K562 (cell line): Measurements from ENCODE around the gene NOL4L. TPM values are rescaled to one million over a fixed set of nuclear protein-coding genes. Genes with fewer than 3 reads are reported as not detected.
A peak's percentile ranks its signal among the peaks of the same experiment; 100 is the strongest.

ENCODE experiments used
- ATAC-seq: fragments of 200-7000 bp; cut with Tn5 transposase; 3 replicates; pipeline ENCODE4 v1.9.1; 2020; ENCODE audit warnings: moderate library complexity
- BruUV-seq: library from RNA; stranded (reverse); fragments of 400-500 nt; replicated peaks from 2 replicates; lab custom pipeline; 2021; lab: Mats Ljungman, UMichigan
- CTCF ChIA-PET: fragments of 300-600 bp; formaldehyde crosslinking; extraction: SDS; loops from one replicate; lab custom pipeline; 2021; ENCODE audit warnings: low intra/inter-chr PET ratio; lab: Yijun Ruan, JAX
- POLR2A ChIA-PET: fragments of 300-600, 350-650 bp; sonication (Branson Sonifier 250); formaldehyde crosslinking; extraction: SDS; loops from one replicate; lab custom pipeline; 2021; ENCODE audit warnings: antibody characterized with exemption, inconsistent platforms; lab: Yijun Ruan, JAX
- DNase-seq, 4 experiments: peaks; one replicate each; pipeline versions ENCODE4 v3.0.0 to v3.0.0-alpha.2; 2011 to 2018; ENCODE audit warnings: low spot score in 3 of 4, mixed read lengths in 3 of 4; ENCODE audit errors: extremely low read depth in 1 of 4
- FAIRE-seq: peaks from 2 replicates; lab custom pipeline; 2011; peaks lifted over from hg19 to GRCh38; lab: Jason Lieb, UNC
- H2AFZ ChIP-seq: 2 replicates; pipeline ENCODE4 v1.6.0; 2011; ENCODE audit warnings: low read depth, low read length, control low read depth, inconsistent platforms
- H3K27ac ChIP-seq: fragments of 200-600 bp; 3 replicates; pipeline ENCODE4 v1.8.0; 2011; ENCODE audit warnings: low read depth, mild to moderate bottlenecking, control low read depth, inconsistent platforms, low read length, moderate library complexity, mixed read lengths; ENCODE audit errors: extremely low read depth
- H3K27me3 ChIP-seq, 2 experiments: fragments of 300-600 bp in 1 of 2; 2 replicates in 1 of 2; 3 replicates in 1 of 2; pipeline versions ENCODE4 v1.6.0 to v1.8.0; 2011; ENCODE audit warnings: inconsistent platforms in 2 of 2, low read length in 2 of 2, mild to moderate bottlenecking in 1 of 2, mixed read lengths in 1 of 2, moderate library complexity in 1 of 2; ENCODE audit not compliant: control insufficient read depth in 2 of 2, insufficient read depth in 2 of 2
- H3K36me3 ChIP-seq: fragments of 300-600 bp; 3 replicates; pipeline ENCODE4 v1.8.0; 2011; ENCODE audit warnings: mild to moderate bottlenecking, low read length, inconsistent platforms; ENCODE audit not compliant: control insufficient read depth, insufficient read depth
- H3K4me1 ChIP-seq, 2 experiments: fragments of 200-600 bp in 1 of 2; replicated peaks in 1 of 2; 2 replicates in 1 of 2; 3 replicates in 1 of 2; pipeline versions ENCODE4 v1.5.1 to v1.8.0; 2011; ENCODE audit warnings: inconsistent platforms in 2 of 2, low read length in 2 of 2, mild to moderate bottlenecking in 1 of 2, mixed read lengths in 1 of 2, moderate library complexity in 1 of 2; ENCODE audit not compliant: control insufficient read depth in 2 of 2, insufficient read depth in 2 of 2
- H3K4me2 ChIP-seq: 2 replicates; pipeline ENCODE4 v1.6.1; 2011; ENCODE audit warnings: low read length, control low read depth, inconsistent platforms, mixed read lengths; ENCODE audit not compliant: insufficient read depth
- H3K4me3 ChIP-seq: fragments of 200-600 bp; sonication (generic), shearing (Covaris generic); 2 replicates; pipeline ENCODE4 v1.5.1; 2016; ENCODE audit warnings: control low read depth, inconsistent platforms
- H3K79me2 ChIP-seq: fragments of 200-600 bp; 3 replicates; pipeline ENCODE4 v1.8.0; 2011; ENCODE audit warnings: low read length, inconsistent platforms; ENCODE audit not compliant: control insufficient read depth, insufficient read depth
- H3K9ac ChIP-seq, 2 experiments: 2 replicates each; pipeline versions ENCODE4 v1.6.0 to v1.6.1; 2011; ENCODE audit warnings: low read depth in 2 of 2, low read length in 2 of 2, control low read depth in 1 of 2, inconsistent platforms in 1 of 2, mild to moderate bottlenecking in 1 of 2, mixed read lengths in 1 of 2; ENCODE audit not compliant: insufficient read depth in 1 of 2
- H3K9me1 ChIP-seq: one replicate; pipeline ENCODE4 v1.6.0; 2011; ENCODE audit warnings: inconsistent platforms, mild to moderate bottlenecking, low read length, moderate library complexity; ENCODE audit not compliant: control insufficient read depth, insufficient read depth
- H3K9me3 ChIP-seq: replicated peaks from 2 replicates; pipeline ENCODE4 v1.5.1; 2011; ENCODE audit warnings: low read depth, low read length, inconsistent platforms; ENCODE audit not compliant: control insufficient read depth, insufficient read depth
- H4K20me1 ChIP-seq: replicated peaks from 2 replicates; pipeline ENCODE4 v1.6.1; 2011; ENCODE audit warnings: low read length, inconsistent platforms, mixed read lengths; ENCODE audit not compliant: control insufficient read depth, insufficient read depth
- ATF2 ChIP-seq: sonication (generic); formaldehyde crosslinking; IDR thresholded peaks from 2 replicates; pipeline ENCODE4 v1.8.1; 2022; ENCODE audit warnings: missing genetic modification reagents
- CC2D1A ChIP-seq: fragments of 450-650 bp; IDR thresholded peaks from 2 replicates; pipeline ENCODE4 v1.6.1; 2017; ENCODE audit warnings: mild to moderate bottlenecking
- EP300 ChIP-seq: IDR thresholded peaks from 2 replicates; pipeline ENCODE4 v1.6.1; 2012; ENCODE audit warnings: low read length, improper control_type of control experiment
- GTF2A2 ChIP-seq: IDR thresholded peaks from 2 replicates; pipeline ENCODE4 v1.6.1; 2016; ENCODE audit warnings: mild to moderate bottlenecking, missing genetic modification characterization, missing compliant biosample characterization
- HIVEP1 ChIP-seq: fragments of 250-450 bp; sonication (Bioruptor Pico); IDR thresholded peaks from 2 replicates; pipeline ENCODE4 v1.4.0; 2020; ENCODE audit warnings: mild to moderate bottlenecking
- HMBOX1 ChIP-seq: sonication (generic); IDR thresholded peaks from 2 replicates; pipeline ENCODE4 v1.6.1; 2016
- RAD21 ChIP-seq, 2 experiments: fragments of 250-450 bp in 1 of 2; fragments of 450-650 bp in 1 of 2; sonication (Bioruptor Pico) in 1 of 2; formaldehyde crosslinking in 1 of 2; IDR thresholded peaks in 1 of 2; conservative IDR thresholded peaks in 1 of 2; 2 replicates each; pipeline versions ENCODE4 v1.4.0 to v1.8.0; 2020 to 2022; ENCODE audit warnings: mild to moderate bottlenecking in 2 of 2, moderate library complexity in 1 of 2
- STAG1 ChIP-seq: sonication (generic); formaldehyde crosslinking; IDR thresholded peaks from 2 replicates; pipeline ENCODE4 v1.5.0; 2020; ENCODE audit warnings: missing genetic modification reagents, borderline replicate concordance
- VEZF1 ChIP-seq: fragments of 200-800 bp; sonication (Bioruptor generic); IDR thresholded peaks from 2 replicates; pipeline ENCODE4 v1.6.1; 2017; ENCODE audit warnings: missing genetic modification characterization, missing compliant biosample characterization
- YY1 ChIP-seq, 3 experiments: IDR thresholded peaks; 2 replicates each; pipeline ENCODE4 v1.6.1; 2011; ENCODE audit warnings: low read length in 2 of 3, mild to moderate bottlenecking in 2 of 3, moderate library complexity in 2 of 3, borderline replicate concordance in 1 of 3, control low read depth in 1 of 3, low read depth in 1 of 3; ENCODE audit not compliant: insufficient read depth in 3 of 3, insufficient replicate concordance in 2 of 3, control insufficient read depth in 1 of 3, insufficient read length in 1 of 3; ENCODE audit errors: extremely low read depth in 1 of 3
- ZNF263 ChIP-seq: sonication (generic); formaldehyde crosslinking; IDR thresholded peaks from 2 replicates; pipeline ENCODE4 v1.8.0; 2022; ENCODE audit warnings: mild to moderate bottlenecking, missing genetic modification reagents, borderline replicate concordance
- ZSCAN32 ChIP-seq: fragments of 450-650 bp; formaldehyde crosslinking; IDR thresholded peaks from 2 replicates; pipeline ENCODE4 v1.4.0; 2020; ENCODE audit warnings: mild to moderate bottlenecking, moderate library complexity
- WGBS: fragments of 100-300 bp; shearing (Covaris generic); methylation state at CpG from one replicate; pipeline ENCODE4 v1.1.6; 2016; ENCODE audit warnings: low coverage, mixed read lengths; ENCODE audit not compliant: insufficient coverage; ENCODE audit errors: missing lambda C conversion rate; 5-methylcytosine and 5-hydroxymethylcytosine counted together
- in situ Hi-C: fragments of 300-500 bp; cut with MboI; formaldehyde crosslinking; loops from 4 replicates; pipeline ENCODE4 v1.15.0; 2018; ENCODE audit warnings: inconsistent platforms, mixed read lengths
- intact Hi-C: fragments of 100-400 bp; cut with micrococcal nuclease; formaldehyde crosslinking; loops from 2 replicates; pipeline ENCODE4 v1.14.2; 2022
- polyA plus RNA-seq, 8 experiments: library from polyadenylated mRNA; depleted of rRNA in 4 of 8; stranded (reverse) in 5 of 8; unstranded in 3 of 8; fragments of >200 nt; fragmentation: Nextera tagmentation in 2 of 8; fragmentation: Illumina TruSeq in 1 of 8; extraction: Ambion mirVana in 2 of 8; extraction: Trizol in 1 of 8; gene quantifications; 2 replicates each; pipeline versions ENCODE4 v1.2.1 to v1.2.3, GENCODE V29; 2011 to 2014; ENCODE audit warnings: inconsistent platforms in 1 of 8, missing spikeins in 1 of 8
- total RNA-seq, 7 experiments: library from RNA; depleted of rRNA in 6 of 7; stranded (reverse); fragments of >200 nt in 6 of 7; fragmentation: Illumina TruSeq in 2 of 7; extraction: Trizol in 2 of 7; gene quantifications; 2 replicates each; pipeline versions ENCODE4 v1.2.1 to v1.2.3, GENCODE V29; 2011 to 2021; ENCODE audit warnings: low replicate concordance in 1 of 7
- TF ChIP-seq, protein P1 (sequence below), 3 experiments: IDR thresholded peaks in 2 of 3; conservative IDR thresholded peaks in 1 of 3; 2 replicates each; pipeline ENCODE4 v1.5.1; 2011 to 2012; ENCODE audit warnings: low read length in 3 of 3, mild to moderate bottlenecking in 3 of 3, control low read depth in 2 of 3, improper control_type of control experiment in 1 of 3, inconsistent platforms in 1 of 3, low read depth in 1 of 3, mixed read lengths in 1 of 3, moderate library complexity in 1 of 3; ENCODE audit not compliant: insufficient read depth in 2 of 3

NOL4L gene
- total and polyA plus RNA-seq, 9 of the 15 experiments (the other 6 are each of a cell fraction or from before 2014, with no cell fraction given), result 5.1 to 36.2 (median 13.6) TPM

- H3K9ac ChIP-seq, result peak overlapping the region in 1 of 2 experiments; percentile 54; a peak in 1 of 4 replicates
- H4K20me1 ChIP-seq, result no peaks in the 10 kb centered on the region; the same call in 1 of the 2 replicates
- no peaks in the 10 kb centered on the region for H3K27me3 ChIP-seq
- ChIA-PET CTCF (interaction anchor here (0.5 to 3.9 kb wide), 5 partner anchors 84 to 274 kb away, joined by 3 to 85 read pairs (median 4); no protein-coding TSS in a partner anchor), POLR2A (interaction anchor here (0.6 to 1.4 kb wide), 6 partner anchors 11 to 209 kb away, joined by 3 to 6 read pairs (median 3); no protein-coding TSS in a partner anchor)
- DNase-seq (peak; percentile 80 to 86 (median 82)), FAIRE-seq (peak; percentile 86), ATAC-seq (peak; percentile 97)
- no TSS peak for BruUV-seq
- H3K4me3 ChIP-seq, result no peak overlapping the region
- no peak overlapping the region for H2AFZ ChIP-seq
- no peak overlapping the region for H3K27ac ChIP-seq
- H3K9me3 ChIP-seq, result no peaks in the 10 kb centered on the region
- H3K36me3 ChIP-seq, result peaks cover 84% of the 10 kb centered on the region; the same call in 2 of the 3 replicates
- WGBS, result 23% methylated on average over 12 of the region's 15 CpGs
- intact Hi-C loops, result loop anchor here (1.0 to 5.0 kb wide), 2 partner anchors 60 to 131 kb away; no protein-coding TSS in a partner anchor
- in situ Hi-C loops, result no loop called here
- H3K79me2 ChIP-seq, result no peaks in the 10 kb centered on the region; the same call in 2 of the 3 replicates
- peaks cover 5 to 44% of the 10 kb centered on the region in 2 experiments; a peak in 3 of 5 replicates for H3K4me1 ChIP-seq
- H3K9me1 ChIP-seq, result peaks cover 3% of the 10 kb centered on the region
- no peak overlapping the region for H3K4me2 ChIP-seq
- TF ChIP-seq HIVEP1 (CRISPR knock-in tag) (no peak), ZSCAN32 (CRISPR knock-in tag) (no peak), CC2D1A (peak; percentile 88), YY1 (IDR thresholded peaks at IDR 0.05; ENCODE audit: borderline replicate concordance in 1 of 3, control insufficient read depth in 1 of 3, extremely low read depth in 1 of 3, insufficient read depth in 3 of 3, insufficient read length in 1 of 3, insufficient replicate concordance in 2 of 3, low read depth in 1 of 3, low read length in 2 of 3) (peak in 1 of 3 experiments; percentile 35), ZNF263 (peak; percentile 50; the same call in 1 of the 2 replicates), ATF2 (CRISPR knock-in tag) (no peak), EP300 (no peak; the same call in 1 of the 2 replicates), STAG1 (CRISPR knock-in tag) (peak; percentile 93), GTF2A2 (tag) (no peak), HMBOX1 (no peak), VEZF1 (CRISPR knock-in tag) (peak; percentile 48), RAD21 (CRISPR knock-in tag; conservative IDR thresholded peaks at IDR 0.05 in 1 of 2, IDR thresholded peaks at IDR 0.05 in 1 of 2) (peak; percentile 96 to 98)
- TF ChIP-seq, protein P1, sequence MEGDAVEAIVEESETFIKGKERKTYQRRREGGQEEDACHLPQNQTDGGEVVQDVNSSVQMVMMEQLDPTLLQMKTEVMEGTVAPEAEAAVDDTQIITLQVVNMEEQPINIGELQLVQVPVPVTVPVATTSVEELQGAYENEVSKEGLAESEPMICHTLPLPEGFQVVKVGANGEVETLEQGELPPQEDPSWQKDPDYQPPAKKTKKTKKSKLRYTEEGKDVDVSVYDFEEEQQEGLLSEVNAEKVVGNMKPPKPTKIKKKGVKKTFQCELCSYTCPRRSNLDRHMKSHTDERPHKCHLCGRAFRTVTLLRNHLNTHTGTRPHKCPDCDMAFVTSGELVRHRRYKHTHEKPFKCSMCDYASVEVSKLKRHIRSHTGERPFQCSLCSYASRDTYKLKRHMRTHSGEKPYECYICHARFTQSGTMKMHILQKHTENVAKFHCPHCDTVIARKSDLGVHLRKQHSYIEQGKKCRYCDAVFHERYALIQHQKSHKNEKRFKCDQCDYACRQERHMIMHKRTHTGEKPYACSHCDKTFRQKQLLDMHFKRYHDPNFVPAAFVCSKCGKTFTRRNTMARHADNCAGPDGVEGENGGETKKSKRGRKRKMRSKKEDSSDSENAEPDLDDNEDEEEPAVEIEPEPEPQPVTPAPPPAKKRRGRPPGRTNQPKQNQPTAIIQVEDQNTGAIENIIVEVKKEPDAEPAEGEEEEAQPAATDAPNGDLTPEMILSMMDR (IDR thresholded peaks at IDR 0.05 in 2 of 3, conservative IDR thresholded peaks at IDR 0.05 in 1 of 3; ENCODE audit: insufficient read depth in 2 of 3, low read depth in 1 of 3, low read length in 3 of 3), result peak; percentile 90 to 92 (median 91)
Observed at GRCh38 chr20:32521780-32522525, 63.2 kb downstream of the NOL4L start.
